ENCODE results near the gene PLN.

DNA sequence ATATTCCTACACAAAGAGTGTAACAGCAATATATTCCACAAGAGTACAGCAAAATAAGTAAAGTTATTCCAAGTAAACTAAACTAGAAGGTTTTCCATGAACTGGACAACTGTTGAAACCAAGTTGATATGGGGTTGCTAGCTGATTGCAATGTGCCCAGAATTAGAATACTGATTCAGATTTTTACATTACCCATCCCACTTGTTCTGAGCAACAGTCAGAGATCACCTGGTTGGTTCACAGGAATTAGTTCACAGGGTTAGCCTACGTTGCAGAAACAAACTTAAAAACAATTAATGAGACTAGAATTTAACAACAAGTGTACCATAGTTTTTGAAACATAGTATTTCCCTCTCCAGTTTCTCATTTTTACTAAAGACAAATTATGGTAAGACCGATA lies 54.2 kb downstream of the PLN start:
- TF ChIP-seq, protein P1, sequence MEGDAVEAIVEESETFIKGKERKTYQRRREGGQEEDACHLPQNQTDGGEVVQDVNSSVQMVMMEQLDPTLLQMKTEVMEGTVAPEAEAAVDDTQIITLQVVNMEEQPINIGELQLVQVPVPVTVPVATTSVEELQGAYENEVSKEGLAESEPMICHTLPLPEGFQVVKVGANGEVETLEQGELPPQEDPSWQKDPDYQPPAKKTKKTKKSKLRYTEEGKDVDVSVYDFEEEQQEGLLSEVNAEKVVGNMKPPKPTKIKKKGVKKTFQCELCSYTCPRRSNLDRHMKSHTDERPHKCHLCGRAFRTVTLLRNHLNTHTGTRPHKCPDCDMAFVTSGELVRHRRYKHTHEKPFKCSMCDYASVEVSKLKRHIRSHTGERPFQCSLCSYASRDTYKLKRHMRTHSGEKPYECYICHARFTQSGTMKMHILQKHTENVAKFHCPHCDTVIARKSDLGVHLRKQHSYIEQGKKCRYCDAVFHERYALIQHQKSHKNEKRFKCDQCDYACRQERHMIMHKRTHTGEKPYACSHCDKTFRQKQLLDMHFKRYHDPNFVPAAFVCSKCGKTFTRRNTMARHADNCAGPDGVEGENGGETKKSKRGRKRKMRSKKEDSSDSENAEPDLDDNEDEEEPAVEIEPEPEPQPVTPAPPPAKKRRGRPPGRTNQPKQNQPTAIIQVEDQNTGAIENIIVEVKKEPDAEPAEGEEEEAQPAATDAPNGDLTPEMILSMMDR (IDR thresholded peaks at IDR 0.05): no peak
- TF ChIP-seq POLR2A (IDR thresholded peaks at IDR 0.05) (no peak), POLR2AphosphoS5 (IDR thresholded peaks at IDR 0.05) (no peak)

Measured in prostate gland (tissue), 2 donors.